HS-27A (cell line): ENCODE results near the gene NRM.
"Not testable (repeated sequence)": the region's sequence is repeated elsewhere in the genome, so short reads cannot be mapped to it uniquely, and the experiment has no call there.

Experiments used
- DNase-seq: peaks from one replicate; pipeline ENCODE4 v3.0.0-alpha.2; 2012; ENCODE audit warnings: low read depth, missing footprints

NRM gene

DNA sequence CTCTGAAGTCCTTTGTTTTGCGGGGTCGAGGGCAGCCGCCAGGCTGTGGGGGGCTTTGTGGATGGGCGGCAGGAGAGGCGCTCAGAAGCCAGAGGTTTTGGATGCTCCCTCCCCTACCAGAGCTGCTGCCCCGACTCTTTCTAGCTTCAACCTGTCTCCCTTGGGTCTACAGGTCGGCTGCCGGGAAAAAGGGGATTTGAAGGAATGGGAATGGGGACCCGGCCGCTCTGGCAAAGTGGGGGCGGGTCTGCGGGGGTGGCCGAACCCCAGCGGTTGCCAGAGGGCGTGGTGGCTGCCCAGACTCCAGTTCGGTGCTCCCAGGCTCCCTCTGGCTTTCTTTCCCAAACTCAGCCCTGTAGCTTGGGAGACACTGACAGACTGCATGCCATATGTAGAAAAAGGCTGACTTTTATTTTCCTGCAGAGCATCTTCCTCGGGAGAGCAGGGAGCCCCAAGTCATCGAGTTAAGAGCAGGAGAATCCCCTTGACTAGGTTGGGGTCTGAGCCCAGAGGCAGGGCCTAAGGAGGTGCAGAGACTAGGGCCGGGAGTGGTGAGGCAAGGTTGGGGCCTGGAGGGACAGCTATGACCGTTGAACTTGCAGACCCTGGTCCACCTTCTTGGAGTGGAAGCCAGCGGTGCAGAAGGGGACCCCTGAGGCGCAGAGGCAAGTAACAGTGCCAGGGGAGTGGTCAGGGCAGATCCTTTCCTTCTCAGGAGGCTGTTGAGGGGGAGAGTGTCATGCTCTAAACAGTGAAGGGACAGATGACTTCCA, 2.9 kb downstream of the NRM start:
- no peak for DNase-seq

DNA sequence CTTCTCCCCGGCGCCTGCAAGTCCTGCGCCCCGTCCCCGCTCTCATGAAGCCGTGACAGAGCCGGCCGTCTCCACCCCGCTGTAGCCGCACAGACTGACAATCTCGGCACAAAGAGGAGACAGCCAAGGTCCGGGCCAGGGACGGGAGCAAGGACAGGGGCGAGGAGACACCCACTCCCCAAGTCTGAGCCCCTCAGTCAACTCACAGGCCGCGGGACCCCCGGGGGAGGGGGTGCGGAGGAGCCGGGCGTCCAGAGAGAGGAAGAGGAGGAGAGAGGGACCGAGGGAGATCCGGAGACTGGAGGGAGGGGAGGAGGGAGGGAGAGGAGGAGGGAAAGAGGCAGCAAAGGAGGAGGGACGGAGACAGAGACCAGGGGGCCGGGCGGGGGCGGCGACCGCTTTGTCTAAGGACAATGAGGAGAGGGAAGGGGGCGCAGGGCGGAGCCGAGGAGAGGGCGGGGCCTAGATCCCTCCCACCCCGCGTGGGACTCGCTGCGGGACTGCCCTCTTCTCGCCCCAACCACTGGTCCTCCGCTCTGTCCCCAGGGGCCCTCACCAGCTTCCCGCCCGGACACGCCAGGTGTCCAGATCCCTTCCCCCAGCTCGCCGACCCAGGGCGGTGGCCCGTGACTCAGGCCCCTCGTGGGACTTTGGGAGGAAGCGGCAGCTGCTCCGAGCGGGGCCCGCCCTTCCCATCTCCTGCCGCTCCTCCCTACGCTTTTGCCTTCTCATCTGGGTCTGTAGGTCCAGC, 3.7 kb downstream of the NRM start:
- DNase-seq = peak; percentile 98

- no peak for DNase-seq
Measured at GRCh38 chr6:30686009-30686907, 4.5 kb downstream of the NRM start, which contains the start of gene PPP1R18. Gene PPP1R18, minus strand, starts transcription at chr6:30686645. Its CDS starts 627 bp downstream, at chr6:30686018.

- DNase-seq = no peak
Measured at GRCh38 chr6:30685157-30686008, 5.4 kb downstream of the NRM start.

DNA sequence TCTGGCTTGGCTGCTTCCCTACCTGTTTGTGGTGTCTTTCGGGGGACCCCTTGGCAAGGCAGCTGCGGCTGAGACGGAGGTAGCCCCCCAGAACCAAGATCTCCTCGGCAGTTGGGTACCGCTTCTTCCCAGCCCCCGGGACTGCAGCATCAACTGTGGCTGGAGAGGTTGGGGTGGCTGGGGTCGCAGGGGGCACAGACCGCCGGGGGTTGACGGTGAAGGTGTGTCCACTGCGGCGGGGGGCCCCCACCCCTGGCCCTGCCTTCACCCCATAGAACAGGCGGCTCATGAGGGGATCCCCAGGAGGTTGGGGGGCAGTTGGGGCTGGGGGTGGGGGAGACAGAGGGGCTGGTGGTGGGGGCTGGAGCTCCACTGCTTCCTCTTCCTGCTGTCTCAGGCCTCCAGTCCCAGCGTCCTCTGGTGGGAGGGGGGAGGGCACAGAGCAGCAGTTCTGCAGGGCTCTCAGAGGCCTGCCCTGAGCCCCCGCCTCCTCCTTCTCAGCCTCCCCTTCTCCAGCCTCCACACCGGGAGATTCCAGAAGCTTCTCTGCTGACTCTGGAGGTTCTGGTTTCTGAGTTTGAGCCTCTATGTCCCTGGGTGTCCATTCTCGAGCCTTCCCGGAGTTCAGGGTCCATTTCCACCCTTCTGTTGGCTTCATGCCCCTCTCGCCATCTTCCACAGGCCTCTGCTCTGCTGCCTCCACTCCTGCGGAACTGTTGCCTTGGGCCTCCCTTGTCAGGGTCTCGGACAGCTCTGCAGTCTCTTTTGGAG, 6.2 kb downstream of the NRM start:
- no peak for DNase-seq

- DNase-seq = no peak
Measured at GRCh38 chr6:30683980-30684338, 6.8 kb downstream of the NRM start.

DNA sequence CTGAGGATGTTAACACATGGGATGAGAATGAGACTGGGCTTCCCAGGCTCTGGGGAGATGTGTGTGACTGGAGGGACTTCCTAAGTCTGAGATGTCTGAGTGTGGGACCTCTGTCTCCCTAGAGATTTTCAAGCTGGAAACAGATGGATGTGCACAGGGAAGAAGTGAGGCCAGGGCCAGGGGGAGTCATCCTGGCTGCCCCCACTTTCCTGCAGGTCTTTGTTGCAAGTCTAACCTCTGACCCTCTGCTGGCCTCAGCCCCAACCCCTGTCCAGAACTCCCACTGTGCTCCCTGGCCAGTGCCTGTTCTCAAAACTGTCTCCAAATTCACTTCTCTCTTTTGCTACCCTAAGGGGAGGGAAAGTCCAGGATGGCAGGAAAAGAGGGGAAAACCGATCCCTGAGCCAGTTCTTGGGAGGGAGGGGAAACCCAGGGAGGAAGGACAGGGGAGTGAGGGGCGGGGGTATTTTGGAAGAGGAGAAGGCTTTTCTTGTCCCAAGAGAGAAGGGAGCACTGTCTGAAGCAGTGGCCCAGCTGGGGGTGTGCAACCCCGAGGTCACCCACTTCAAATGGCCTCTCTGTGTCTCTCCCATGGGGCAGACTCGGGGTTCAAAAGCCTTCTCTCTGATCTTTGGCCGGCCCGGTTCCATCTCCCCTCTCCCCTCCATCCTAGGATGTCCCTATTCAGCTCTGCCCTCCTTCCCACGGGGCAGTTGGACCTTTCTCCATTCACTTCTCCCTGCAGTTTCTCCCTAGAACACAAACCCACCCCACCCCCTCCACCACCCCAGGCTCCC, 7.4 kb downstream of the NRM start:
- DNase-seq = no peak

- DNase-seq = peak; percentile 95
Measured at GRCh38 chr6:30682143-30683117, 8.4 kb downstream of the NRM start.

DNA sequence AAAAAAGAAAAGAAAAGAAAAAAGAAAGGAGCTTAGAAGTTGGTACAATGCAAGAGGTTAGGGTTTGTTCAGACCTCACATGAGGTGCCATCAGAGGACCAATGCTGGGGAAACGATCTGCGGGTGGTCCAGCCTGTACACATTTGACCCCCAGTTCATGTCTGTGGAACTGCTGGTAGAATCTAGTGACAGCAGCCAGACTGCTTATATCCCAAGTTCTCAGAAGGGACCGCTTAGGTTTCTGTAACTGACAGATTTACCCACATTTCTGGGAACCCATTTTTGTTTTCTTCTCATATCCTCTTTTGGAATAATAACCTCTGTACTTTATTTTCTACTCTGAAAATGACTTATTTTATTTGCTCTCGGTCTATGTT, 9.0 kb downstream of the NRM start:
- no peak for DNase-seq

DNA sequence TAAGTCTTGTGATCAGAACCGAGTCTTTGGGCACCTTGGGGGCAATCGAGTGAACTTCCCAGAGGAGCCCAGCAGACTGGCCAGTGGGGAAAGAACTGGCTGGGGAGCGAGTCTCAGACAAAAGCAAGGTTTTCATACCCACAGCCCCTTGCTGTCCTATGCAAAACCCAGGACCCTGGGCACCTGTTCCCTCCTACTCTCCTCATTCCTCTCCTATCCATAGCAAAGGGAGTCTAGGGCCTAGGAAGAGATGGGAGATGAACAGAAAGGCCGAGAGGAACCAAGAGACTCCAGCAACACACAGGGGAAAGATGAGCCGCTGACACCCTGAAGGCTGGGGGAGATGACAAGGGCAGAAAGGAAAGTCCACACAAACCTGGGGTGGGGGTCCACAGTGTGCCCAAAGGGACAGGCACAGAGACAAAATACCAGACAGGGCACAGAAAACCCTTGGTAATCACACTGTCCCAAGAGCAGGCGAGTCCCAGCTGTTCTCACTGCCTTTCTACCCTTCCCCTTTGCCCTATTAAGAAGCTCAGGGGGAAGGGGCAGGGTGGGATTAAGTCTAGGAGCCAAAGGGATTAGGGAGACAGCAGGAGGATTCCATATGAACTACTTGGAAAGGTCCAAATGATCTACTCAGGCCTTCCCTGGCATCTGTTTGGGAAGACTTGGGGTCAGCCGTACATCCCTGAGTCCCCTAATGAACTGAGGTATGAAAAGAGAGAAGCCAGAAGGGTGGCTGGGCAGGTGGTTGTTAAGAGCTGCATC, 10.8 kb downstream of the NRM start:
- DNase-seq = no peak

DNA sequence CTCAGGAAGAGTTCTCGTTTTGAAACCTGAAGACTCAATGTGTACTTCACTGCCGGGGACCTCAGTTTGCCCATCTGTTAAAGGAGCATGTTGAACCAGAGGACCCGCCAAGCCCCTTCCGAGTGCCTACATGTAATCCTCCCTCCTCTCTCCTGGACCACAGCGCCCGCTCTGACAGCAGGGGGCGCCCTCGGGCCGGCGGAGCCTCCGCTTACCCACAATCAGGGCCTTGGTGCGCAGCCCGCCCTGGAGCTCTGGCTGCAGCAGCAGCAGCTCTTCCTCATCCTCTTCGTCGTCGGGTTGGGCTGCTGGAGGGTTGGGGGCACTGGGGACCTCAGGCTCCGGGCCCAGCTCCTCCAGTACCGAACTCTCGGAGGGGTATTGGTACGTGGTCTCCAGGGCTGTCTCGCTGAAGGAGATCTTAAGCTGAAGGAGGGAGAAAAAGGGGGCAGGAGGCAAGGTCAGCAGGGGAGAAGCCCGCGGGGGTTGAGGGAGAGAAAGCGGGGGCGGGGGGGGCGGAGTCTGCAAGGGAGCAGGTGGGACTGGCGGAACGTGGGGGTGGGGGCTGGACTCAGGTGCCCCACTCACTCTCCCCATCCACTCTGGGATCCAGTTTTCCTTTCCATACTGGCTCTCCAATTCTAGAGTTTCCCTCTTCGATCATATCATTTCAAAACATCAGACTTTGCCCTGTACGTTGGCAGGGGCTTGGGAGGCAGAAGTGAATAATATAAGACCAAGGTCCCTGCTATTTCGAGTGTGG, 11.6 kb downstream of the NRM start:
- DNase-seq = no peak

- no peak for DNase-seq
Measured at GRCh38 chr6:30676660-30677285, 14.0 kb downstream of the NRM start.

- peak; percentile 98 for DNase-seq
Measured at GRCh38 chr6:30672445-30673253, 18.1 kb downstream of the NRM start, which contains the start of gene DHX16. Gene DHX16, minus strand, starts transcription at chr6:30673006. Its CDS starts 165 bp downstream, at chr6:30672841.

DNA sequence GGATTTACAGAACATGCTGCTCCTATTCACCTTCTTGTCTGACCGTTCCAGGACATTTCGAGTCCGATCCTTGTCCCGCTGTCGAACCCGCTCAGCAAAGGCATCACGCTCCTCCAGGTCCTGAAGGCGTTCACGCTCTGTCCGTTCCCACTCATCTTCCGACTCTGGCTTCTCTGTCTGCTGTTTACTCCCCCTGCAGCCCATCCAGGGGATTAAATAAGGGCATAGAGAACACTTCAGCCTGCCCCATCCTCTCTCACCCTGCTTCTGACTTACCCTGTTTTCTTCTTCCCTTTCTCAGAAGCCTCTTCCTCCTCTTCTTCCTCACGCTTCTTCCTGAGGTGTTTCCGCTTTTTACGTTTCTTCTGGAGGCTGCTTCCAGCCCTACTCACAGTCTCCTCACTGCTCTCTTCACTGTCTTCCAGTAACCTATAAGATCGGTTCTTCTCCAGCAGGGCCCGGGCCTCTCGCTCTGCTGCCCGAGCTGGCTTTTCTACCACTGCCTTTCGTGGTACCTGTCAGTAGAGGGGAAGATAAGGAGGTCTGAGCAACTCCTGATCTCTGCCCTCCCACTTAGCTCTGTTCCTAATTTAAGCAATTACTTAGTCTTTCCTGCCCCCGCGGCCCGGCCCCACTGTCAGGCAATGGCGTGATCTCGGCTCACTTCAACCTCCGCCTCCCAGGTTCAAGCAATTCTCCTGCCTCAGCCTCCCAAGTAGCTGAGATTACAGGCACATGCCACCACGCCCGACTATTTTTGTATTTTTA, 19.8 kb downstream of the NRM start:
- no peak for DNase-seq

DNA sequence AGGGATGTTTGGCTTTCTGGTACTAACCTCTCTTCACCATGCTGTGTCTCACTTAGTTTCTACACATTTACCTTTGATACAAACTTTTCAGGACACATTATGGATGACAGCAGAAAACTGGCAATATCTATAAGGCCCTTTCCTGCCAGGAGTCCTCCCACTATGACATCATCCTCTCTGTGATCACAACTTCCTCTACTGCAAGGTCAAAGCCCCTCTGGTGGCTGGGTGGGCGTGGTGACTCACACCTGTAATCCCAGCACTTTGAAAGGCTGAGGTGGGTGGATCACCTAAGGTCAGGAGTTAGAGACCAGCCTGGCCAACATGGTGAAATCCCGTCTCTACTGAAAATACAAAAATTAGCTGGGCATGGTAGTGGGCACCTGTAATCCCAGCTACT, 24.5 kb downstream of the NRM start:
- not testable (repeated sequence) for DNase-seq
